GM19463 (cell line): ENCODE results near the gene SUMO3.

Experiments used
- ATAC-seq: cut with Tn5 transposase; IDR thresholded peaks from one replicate; pipeline ENCODE4 v1.9.1; 2021; ENCODE audit warnings: mild to moderate bottlenecking, moderate library complexity; ENCODE audit not compliant: unreplicated experiment

SUMO3 gene

GRCh38 chr21:44780767-44781459 is 36.9 kb downstream of the SUMO3 start:
- no peak for ATAC-seq

- no peak for ATAC-seq
These were observed 37.7 kb downstream of the SUMO3 start for GRCh38 chr21:44780137-44780502.

- ATAC-seq: no peak
These were observed 38.3 kb downstream of the SUMO3 start for GRCh38 chr21:44779417-44780136.

GRCh38 chr21:44778983-44779382 is 38.9 kb downstream of the SUMO3 start:
- ATAC-seq: no peak

DNA sequence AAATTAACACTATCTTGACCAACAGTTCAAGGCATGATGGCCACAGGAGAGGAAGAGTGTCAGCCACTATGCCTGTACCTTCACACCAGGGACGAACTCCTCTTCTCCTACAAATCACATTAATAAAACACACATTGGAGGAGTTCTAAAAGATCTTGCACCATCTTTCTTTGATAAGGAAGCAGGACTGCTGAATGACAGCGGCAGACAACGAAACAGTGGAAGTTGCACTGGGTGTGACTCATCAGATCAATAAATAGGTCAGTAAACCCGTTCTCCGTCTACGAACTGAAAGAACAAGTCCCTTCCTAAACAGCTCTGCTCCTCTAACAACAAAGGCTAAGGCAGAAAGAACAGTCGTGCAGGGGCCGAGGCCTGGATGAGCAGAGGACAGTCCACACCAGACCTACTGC is 39.4 kb downstream of the SUMO3 start:
- no peak for ATAC-seq

DNA sequence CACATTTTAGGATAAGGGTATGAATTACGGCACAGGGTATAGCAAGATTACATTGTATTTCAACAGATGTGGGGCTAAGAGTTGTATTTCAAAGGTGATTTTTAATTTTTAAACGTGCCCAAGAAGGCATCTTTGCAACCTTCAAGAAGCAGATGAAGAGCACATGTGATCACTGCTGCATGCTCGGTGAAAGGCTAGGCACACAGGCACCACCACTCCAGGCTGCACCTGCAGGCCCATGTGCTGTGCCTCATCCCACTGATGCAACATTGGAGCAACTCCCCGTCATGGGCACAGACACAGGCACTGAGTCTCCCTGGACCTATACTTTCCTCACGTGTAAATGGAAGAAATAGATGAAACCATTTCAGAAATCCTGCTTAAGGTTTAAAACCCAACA is 39.8 kb downstream of the SUMO3 start:
- ATAC-seq: no peak

DNA sequence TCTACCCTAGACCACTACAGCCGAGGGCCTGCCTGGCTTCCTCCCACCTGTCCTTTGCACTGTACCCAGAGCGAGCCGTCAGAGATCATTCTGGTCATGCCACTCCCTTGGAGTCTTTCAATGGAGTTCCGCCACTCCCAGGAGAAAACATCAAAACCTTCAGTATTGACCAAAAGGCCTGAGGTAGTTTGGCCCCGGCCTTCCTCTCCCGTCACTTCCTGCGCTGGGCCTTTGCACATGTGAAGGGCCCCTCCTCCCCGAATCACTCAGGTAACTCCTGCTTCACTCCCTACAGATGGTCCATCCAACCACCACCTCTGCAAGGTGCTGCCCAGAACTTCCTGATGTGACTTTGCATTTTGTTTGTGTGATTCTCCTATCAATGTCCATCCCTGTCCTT is 42.9 kb downstream of the SUMO3 start:
- ATAC-seq: no peak

GRCh38 chr21:44773291-44773932 is 44.5 kb downstream of the SUMO3 start:
- ATAC-seq: no peak

DNA sequence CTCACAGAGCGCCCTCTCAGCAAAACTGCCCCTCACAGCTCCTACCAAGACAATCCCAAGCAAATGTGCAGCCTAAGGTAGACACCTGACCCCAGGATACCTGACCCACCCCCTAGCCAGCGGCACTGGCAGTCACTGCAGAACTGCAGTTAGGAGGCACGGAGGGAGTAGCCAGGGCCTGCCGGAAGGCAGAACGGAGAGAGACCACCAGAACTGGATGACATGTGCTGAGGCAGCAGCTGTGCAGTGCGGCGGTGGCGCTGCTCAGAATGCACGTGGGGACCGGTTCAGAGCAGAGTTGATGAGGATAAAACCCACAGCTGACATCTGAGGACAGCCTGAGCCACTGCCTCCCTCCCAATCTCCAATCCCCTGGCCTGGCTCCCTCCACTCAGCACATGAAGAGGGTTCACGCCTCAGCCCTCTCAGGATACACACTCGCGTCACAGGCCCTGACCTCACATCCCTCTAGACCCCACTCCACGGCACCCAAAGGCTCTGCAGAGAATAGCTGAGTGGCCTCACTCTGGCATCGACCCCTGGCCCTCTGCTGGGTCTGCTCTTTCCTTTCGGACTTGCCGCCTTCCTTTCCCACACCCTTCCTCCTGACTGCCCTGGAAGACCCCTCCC is 45.9 kb downstream of the SUMO3 start:
- ATAC-seq: no peak

- ATAC-seq: no peak
These were observed 49.7 kb downstream of the SUMO3 start for GRCh38 chr21:44767834-44768831.

DNA sequence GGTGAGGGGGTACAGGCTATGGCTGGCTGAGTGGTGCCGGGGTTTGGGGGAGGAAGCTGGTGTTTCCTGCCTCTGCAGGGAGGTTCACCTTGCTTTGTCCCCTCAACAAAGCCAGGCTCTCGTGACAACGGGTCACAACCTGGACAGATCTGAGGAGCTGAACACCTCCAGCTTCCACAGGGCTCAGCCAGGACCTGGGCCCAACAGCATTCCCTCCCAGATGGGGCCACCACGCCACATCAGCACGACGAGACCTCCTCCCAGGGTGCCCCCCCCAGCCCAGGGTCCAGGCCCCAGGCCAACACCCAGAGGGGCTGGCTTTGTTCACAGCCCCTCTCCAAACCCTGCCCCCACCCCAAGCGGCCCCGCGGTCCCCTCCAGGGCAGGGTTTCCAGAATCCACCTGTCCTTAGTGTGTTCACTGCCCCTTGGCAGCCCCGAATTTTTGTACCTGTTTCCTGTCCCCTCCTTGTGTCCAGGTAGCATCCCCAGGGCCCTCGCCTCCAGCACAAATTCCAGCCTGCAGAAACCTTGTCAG is 51.0 kb downstream of the SUMO3 start:
- ATAC-seq: no peak

GRCh38 chr21:44766014-44766817 is 51.6 kb downstream of the SUMO3 start:
- no peak for ATAC-seq

DNA sequence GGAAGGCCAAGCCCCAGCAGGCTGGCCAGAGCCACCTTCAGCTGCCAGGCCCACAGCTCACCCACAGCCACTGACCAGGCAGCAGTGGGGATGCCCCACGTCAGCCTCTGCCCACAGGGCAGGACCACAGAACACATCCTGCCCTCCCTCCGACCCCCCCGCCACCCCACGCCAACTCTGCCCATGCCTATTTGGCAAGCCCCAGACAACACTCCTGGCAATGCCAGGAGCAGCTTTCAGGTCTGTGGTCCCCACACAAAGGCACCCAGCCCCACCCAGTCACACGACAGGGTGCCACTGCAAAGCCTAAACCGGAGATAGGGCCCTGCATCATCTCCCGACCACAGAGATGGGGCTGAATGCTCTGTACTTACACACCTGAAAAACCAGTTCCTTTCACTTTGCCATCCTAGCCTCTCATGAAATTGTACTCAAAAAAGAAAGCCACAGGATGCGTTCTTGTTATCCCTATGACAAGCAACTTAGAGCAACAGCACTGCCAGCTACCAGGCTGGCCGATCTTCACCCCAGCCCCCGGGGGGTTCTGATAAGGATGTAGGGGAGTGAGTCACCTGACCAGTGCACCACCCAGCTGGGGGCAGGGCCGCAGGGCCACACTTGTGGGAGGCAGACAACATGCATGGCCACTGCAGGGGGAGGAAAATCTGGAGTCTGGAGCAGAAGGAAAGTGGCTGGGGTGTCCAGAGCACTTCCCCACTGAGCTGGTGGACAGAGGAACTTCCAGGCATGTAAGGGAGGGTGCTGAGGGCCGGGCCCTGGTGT is 52.4 kb downstream of the SUMO3 start:
- ATAC-seq: no peak

GRCh38 chr21:44764319-44765230 is 53.3 kb downstream of the SUMO3 start:
- no peak for ATAC-seq

DNA sequence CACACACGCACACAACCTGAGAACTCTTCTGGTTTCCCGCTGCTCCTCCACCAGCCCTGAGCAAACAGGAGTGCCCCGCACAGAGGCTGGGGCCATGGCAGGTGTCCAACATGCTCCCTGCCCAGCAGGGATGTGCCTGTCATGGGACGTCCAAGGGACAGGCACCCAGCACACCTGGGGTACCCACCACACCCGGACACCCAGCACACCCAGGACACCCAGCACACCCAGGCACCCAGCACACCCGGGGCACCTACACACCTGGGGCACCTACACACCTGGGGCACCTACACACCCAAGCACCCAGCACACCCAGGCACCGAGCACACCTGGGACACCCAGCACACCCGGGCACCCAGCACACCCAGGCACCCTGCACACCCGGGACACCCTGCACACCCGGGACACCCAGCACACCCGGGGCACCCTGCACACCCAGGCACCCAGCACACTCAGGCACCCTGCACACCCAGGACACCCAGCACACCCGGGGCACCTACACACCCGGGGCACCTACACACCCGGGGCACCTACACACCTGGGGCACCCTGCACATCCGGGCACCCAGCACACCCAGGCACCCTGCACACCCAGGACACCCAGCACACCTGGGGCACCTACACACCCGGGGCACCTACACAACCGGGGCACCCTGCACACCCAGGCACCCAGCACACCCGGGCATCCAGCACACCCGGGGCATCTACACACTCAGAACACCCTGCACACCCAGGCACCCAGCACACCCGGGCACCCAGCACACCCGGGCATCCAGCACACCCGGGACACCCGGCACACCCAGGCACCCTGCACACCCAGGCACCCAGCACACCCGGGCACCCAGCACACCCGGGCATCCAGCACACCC is 54.2 kb downstream of the SUMO3 start:
- ATAC-seq: no peak

DNA sequence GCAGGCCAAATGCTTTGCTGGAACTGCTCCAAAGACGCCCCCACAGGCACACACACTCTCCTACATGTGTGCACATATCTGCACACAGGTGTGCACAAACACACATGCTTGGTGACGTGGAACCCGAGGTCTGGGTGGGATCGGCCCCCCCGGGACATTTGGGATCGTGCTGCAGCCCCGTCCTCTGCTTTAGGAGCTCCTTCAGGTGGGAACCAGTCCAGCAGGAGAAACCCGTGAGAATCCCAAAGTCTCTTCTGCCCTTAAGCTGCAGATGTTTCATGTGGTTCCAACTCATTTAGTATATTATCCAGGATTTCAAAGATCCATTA is 54.8 kb downstream of the SUMO3 start:
- no peak for ATAC-seq
